NCI-H1092 treated with DMSO at 0.1 percent for 48 hours (cell line): Measurements from ENCODE around the gene POLE3.
"Not testable (repeated sequence)": the region's sequence is repeated elsewhere in the genome, so short reads cannot be mapped to it uniquely, and the experiment has no call there.

Experiments used
- DNase-seq: peaks from one replicate; lab custom pipeline; 2025; lab: John Stamatoyannopoulos, UW

Gene POLE3

DNA sequence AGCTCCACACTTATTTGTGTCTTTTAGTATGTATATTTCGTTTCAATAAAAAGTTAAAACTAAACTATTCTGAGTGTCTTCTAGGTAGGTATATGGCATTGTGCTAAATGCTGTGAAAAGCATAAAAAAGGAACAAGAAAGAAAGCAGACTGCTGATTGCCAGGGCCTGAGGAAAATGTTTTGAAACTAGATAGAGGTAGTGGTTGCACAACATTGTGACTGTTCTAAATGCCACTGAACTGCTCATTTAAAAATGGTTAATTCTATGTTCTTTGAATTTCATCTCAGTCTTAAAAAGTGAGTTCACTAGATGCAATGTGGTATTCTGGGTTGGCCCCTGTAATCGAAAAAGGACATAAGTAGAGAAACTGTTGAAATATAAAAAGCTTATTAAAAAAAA is 6.8 kb downstream of the POLE3 start:
- no peak for DNase-seq

DNA sequence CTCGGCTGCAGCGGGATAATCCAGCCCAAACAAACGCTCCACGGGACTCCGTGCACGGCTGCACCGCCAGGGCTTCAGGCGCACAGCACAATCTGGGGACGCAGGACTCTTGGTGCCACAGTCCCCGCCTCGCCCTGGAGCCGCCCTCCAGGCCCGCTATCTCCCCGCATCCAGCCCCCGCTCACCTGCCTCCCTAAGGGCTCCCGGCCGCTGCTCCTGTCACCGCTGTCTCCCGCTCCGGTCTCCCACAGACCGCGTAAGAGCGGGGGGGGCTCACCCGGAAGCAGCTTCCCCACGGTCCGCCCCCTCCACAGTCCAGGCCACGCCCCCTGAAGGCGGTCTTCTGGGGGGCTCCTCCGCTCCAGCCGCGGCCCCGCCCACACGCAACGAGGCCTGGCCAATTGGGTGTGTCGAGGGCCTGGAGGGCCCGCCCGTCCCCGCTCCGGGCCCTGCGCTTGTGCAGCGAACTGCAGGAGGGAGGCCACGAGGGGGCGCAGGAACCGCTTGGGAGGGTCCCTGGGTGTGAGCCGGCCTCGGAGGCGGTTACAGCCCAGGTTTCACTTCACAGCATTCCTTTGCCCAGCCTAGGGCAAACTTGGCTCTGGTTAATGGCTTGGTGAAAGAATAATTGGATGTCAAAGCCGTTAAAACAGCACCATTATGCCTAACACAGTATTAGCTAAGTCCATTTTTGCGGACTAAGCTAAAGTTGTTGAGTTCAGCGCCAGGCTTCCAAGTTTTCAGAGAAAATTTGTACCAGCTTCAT is 9.3 kb downstream of the POLE3 start, which contains the start of gene ALAD:
Gene ALAD (minus strand): TSS at position 258 of the 766 bp plus-strand sequence. CDS start 7,725 bp downstream, outside the sequence.
- DNase-seq, result peak; percentile 98

DNA sequence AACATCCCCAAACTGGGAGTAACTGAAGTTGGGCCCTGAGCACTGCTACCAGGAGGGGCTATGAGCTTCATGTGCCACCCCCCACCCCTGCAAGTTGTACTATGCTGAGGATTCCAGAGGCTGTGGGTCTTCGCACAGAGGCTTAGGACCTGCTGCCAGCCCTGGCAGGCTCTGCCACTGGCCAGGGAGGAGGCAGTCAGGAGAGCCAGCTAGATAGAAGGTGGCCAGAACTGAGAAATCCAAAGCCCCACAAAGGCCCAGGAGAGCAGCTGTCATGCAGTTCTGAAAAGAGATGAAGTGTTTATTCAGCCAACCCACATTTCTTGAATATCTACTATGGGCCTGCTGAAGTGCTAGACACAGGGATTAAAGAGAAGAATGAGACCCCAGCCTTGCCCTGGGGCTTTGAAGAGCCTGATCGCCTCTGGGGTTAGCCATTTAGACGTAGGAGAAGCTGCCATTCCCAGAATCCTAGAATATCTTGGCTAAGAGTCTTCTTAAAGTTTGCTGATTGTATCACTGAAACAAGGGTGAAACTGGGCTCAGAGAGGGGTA is 10.8 kb downstream of the POLE3 start:
- DNase-seq, result no peak

DNA sequence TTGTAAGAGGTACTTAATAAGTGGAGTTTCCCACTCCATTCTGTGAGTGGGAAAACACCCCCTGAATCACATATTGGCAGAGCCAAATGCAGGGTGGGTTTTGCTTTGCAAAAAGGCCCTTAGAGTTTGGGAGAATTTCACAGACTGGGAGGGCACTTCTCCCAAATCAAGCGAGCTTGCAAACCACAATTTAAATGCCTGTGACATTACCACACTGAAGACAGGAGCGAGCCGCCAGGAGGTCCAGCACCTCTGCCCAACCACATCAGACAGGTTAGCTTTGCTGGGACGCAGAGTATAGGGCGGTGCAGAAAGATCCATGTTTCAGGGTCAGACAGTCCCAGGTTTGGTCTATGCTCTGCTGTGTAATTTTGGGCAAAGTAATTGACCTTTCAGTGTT is 11.7 kb downstream of the POLE3 start:
- DNase-seq, result no peak

DNA sequence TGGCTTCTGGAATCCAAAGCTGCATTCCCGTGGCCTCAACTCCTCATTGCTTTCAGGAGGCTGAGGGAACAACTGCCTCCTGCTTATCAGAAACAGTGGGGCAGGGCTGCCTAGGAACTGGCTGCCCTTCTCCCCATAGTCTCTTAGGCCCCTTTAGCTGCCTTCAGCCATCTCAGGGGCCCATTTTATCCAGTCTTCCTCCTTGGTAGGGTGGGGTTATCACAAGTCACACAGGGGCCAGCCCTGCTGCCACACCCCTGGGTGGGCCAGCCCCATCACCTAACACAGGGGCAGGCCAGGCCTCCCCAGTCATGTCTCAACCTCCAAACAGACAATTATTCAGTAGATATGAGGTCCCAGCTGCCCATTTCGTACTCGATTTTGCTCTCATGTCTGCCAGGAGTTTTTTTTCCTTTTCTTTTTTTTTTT is 13.3 kb downstream of the POLE3 start:
- no peak for DNase-seq

DNA sequence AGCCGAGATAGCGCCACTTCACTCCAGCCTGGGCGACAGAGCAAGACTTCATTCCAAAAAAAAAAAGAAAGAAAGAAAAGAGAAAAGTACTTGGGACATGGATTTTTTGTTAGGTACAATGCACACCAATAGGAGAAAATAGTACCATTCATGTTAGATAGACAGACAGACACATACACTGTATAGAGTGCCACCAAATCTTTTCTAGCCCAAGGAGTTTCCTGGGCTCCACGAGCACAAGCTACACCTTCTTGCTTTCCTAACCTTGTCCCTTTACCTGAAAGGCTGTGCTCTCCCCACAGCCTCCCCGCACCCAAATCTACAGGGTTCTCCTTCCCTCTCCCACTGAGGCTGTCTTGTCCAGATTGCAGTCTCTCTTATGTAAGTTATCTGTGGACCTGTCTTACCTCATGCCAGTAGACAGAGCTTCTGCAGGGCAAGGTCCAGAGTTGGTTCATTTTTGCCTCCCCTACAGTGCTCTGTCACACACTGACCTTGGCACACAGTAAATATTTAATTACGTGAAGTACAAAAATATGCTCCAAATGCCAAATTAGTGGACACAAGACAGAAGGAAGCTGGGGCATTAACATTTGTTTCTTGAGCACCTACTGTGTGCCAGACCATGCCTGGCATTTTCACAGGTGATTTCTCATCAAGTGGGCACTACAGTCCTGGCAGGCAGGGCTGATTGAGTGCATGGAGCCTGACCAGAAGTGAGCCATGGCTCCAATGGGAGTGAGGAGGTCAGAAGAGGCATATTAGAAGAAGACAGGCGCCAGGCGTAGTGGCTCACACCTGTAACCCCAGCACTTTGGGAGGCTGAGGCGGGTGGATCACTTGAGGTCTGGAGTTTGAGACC is 15.2 kb downstream of the POLE3 start:
- no peak for DNase-seq

DNA sequence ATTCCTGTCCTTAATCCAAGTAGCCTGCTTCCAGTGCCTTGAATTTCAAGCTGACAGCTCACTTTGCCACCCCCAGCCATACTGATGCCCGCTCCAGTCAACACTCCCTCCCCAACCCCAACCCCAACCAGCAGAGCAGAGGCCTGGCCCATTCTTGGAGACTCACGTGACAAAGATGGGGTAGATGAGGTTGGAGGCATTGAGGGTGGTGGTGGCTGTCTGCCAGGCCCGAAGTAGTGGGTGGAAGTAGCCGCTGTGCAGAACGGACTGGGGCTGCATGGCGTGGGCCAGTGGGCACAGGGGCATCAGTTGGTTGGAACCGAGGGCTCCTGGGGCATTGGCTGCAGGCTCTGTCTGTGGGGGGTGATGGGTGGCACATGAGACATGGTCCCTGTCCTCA is 17.2 kb downstream of the POLE3 start:
- DNase-seq, result no peak

DNA sequence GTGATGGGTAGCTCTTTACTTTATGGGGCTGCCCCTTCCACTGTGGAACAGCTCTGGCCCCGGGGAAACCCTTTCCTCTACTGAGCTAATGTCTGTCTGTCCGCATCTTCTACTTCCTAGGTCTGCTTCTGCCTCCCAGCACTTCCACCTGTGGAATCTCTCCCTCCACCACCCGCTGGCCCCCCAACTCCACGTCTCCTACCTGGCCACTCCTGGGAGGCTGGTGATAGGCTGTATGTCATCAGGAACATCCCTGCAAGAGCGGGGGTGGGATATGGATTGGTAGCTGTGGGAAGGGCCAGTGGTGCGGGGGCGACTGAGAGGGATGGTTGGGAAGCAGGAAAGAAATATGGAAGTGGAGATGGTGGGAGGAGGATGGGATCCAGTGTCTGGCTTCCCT is 18.6 kb downstream of the POLE3 start:
- DNase-seq, result no peak

DNA sequence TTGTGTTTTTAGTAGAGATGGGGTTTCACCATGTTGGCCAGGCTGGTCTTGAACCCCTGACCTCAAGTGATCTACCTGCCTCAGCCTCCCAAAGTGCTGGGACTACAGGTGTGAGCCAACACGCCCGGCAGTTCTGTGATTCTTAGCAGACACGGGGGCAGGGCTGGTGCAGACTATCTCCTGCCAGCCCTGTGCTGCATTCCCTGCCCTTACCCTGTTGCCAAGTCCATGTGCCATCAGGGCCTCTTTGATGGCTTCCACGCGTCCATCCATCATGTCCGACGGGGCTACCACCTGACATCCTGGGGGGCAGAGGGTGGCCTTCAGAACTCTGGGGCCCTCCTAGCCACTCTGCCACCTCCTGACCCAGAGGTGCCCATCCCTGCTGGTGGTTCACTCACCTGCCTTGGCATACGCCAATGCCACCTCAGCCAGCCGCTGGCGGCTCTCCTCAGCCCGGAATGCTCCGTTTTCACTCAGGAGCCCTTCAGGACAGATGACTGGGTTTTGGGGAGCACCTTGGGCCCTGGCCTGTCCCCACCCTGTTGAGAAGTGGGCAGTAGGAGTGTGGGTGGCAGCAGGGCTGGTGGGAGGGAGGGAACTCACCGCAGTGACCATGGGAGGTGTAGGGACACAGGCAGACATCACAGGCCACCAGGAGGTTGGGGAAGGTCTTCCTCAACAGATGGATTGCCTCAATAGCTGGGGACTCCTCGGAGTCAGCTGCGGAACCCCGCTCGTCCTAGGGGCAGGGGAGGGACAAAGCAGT is 20.1 kb downstream of the POLE3 start:
- no peak for DNase-seq

DNA sequence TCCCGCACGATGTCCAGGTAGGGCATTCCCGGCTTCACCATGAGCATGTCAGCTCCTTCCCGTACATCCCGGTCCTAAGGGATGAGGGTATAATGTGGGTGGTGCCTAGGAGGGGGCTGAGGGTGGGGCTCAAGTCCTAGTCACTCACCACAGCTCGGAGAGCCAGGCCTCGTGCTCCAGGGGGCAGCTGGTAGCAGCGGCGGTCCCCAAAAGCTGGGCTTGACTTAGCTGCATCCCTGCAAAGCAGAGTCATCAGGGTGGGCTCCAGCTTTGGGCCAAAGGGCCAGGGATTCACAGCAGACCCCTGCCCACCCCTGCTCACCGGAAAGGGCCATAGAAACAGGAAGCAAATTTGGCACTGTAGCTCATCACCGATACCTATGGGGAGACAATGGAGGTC is 21.0 kb downstream of the POLE3 start:
- no peak for DNase-seq

DNA sequence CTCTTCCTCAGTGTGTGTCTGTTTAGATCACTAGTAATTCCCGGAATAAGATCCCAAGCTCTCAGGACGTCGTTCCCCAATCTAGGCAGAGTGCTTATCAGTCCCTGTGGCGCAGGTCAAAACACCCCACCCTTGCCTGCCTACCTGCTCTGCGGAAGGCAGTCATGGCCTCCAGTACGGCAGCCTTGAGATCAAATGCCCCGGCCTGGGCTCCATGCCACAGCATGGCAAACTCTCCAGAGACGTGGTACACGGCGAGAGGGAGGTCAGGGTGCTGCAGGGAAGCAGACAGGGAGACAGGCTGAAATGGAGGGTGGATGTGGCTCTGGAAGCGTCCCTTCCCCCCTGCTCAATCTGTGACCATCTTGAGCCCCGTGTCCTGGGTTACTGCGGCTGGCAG is 21.6 kb downstream of the POLE3 start:
- DNase-seq, result no peak

DNA sequence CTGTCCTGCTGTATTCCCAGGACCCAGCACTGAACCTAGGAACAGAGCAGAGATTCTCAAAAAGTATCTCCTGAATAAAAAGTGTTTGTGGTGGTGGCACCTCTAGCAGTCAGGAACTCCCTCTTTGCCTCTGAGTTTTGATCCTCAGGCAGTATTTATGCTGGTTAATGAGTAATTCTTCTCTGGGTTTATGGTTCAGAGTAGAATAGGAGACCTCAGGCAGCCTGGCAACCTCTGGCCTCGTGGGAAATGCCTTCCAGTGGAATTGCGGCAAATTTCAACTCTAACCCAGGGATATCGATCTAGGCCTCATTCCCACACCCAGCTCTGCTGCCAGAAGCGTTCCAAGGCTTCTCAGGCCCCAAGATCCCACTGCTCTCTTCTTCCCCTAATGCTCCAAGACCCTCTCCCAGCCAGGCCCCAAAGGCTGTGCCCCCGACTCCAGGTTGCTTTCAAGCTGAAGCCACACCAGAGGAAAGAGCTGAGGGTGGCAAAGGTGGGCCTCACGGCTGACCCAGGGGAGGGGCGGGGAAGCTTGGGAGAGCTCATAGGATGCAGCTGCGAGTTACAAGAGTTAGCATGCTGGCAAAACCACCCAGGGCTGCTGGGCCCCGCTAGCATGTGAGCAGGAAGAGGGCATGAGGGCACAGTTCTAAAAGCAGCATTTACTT is 22.8 kb downstream of the POLE3 start:
- DNase-seq, result no peak

DNA sequence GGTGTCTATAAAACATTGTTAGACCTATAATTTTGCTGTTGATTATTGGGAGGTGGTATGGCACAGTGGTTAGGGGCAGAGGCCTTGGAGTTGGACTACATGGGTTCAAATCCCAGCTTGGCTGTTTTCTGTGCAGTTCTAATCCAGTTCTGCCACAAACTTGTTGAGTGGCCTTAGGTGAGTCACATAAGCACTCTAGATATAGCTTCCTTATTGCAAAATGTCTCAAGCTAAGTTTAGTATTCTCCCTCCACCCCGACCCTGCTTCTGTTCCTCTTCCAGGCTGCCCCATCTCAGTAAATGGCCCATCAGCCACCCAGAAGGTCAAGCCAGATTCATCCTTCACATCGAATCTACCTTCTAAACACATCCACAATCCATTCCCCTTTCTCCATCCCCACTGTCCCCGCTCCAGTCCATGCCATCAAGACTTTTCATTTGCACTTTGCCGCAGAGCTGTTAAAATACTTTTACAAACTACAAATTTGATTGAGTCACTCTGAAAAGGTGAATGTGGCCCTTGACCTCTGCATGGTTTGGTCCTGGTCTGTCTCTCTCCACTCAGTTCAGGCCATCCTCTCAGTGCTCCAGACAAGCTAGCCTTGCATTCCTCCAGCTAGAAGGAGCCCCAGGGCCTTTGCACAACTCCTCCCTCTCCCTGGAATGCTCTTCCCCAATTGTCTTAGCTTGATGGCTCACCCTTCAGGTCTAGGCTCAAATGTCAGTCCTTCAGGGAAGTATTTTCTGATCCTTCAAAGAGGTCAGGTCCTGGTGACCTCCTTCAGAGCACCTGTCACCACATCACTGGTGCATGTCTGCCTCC is 23.7 kb downstream of the POLE3 start:
- DNase-seq, result no peak

DNA sequence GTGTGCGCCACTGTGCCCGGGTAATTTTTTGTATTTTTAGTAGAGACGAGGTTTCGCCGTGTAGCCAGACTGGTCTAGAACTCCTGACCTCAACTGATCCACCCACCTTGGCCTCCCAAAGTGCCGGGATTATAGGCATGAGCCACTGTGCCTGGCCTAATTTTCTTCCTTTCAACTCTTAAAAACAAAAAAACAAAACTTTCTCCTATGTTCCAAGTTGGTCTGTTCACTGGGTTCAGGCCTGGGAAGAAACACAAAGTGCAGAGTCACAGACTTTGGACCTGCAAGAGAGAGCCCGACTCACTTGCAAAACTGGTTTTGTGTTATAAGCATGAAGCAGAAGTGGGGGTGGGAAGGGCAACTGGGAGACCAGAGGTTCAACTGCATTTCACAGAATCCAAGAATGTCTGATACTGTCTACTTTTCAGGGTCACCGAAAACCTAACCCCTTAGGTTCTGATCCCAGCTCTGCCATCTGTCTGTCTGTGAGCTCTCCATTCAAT is 28.5 kb downstream of the POLE3 start:
- DNase-seq, result no peak

DNA sequence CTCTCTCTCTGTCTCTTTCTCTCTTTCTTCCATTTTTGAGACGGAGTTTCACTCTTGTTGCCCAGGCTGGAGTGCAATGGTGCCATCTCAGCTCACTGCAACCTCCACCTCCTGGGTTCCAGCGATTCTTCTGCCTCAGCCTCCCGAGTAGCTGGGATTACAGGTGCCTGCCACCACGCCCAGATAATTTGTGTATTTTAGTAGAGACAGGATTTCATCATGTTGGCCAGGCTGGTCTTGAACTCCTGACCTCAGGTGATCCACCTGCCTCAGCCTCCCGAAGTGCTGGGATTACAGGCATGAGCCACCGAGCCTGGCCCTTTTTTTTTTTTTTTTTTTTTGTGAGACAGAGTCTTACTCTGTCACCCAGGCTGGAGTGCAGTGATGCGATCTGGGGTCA is 29.0 kb downstream of the POLE3 start:
- DNase-seq, result not testable (repeated sequence)

DNA sequence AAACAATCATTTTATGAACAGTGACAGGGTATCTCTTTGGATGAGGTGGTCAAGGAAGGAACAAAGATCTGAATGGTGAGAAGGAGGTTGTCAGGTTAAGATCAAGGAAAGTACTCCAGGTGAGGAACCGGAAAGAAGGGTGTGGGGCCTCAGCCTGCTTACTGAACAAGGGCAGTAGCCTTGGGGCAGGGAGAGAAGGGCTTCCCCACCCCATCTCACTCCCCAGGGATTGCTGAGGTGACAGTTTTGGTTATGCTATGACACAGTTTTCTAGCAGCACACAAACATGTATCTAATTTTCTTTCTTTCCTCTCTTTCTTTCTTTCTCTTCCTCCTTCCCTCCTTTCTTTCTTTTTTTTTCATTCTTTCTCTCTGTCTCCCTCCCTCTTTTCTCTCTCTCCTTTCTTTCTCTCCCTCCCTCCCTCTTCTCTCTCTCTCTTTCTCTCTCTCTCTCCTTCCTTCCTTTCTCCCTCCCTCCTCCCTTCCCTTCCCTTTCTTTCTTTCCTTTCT is 29.6 kb downstream of the POLE3 start:
- no peak for DNase-seq

DNA sequence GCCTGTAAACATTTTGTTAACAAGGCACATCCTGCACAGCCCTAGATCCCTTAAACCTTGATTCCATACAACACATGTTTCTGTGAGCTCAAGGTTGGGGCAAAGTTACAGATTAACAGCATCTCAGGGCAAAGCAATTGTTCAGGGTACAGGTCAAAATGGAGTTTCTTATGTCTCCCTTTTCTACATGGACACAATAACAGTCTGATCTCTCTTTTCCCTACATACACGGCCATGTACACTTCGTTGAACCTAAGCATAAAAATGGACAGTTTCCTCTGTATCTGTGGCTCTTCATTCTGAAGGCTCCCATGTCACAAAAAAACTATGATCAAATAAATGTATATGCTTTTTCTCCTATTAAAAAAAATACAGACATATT is 30.7 kb downstream of the POLE3 start:
- DNase-seq, result not testable (repeated sequence)

DNA sequence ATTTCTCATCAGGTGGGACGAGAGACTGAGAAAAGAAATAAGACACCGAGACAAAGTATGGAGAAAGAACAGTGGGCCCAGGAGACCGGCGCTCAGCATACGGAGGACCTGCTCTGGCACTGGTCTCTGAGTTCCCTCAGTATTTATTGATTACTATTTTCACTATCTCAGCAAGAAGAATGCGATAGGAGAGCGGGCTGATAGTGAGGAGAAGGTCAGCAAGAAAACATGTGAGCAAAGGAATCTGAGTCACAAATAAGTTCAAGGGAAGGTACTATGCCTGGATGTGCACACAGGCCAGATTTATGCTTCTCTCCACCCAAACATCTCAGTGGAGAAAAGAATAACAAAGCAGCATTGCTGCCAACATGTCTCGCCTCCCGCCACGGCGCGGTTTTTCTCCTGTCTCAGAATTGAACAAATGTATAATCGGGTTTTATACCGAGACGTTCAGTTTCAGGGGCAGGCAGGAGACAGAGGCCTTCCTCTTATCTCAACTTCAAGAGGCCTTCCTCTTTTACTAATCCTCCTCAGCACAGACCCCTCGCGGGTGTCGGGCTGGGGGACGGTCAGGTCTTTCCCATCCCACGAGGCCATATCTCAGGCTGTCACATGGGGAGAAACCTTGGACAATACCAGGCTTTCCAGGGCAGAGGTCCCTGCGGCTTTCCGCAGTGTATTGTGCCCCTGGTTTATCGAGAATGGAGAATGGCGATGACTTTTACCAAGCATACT is 31.2 kb downstream of the POLE3 start:
- not testable (repeated sequence) for DNase-seq
